ENCODE results near the gene GPI.

GPI gene

GRCh38 chr19:34364830-34365462 lies at the start of gene GPI:
TSS of gene GPI (plus strand) at chr19:34365196. CDS start at chr19:34365267, 71 bp downstream.
- Histone ChIP-seq H3K36me3 (ENCODE audit: low read depth) (peaks cover 39% of the 10 kb centered on the region), H3K9me3 (ENCODE audit: severe bottlenecking) (no peaks in the 10 kb centered on the region), H3K4me1 (ENCODE audit: insufficient read depth, poor library complexity, severe bottlenecking) (peaks cover 8% of the 10 kb centered on the region), H3K27me3 (ENCODE audit: insufficient read depth, poor library complexity, severe bottlenecking) (no peaks in the 10 kb centered on the region), H3K27ac (ENCODE audit: poor library complexity, severe bottlenecking) (peak within 1 kb of the TSS; percentile 61), H3K4me3 (ENCODE audit: severe bottlenecking) (peak within 1 kb of the TSS; percentile 82)
- peak; percentile 78 for ATAC-seq (ENCODE audit: low read depth)
- TF ChIP-seq, protein P1, sequence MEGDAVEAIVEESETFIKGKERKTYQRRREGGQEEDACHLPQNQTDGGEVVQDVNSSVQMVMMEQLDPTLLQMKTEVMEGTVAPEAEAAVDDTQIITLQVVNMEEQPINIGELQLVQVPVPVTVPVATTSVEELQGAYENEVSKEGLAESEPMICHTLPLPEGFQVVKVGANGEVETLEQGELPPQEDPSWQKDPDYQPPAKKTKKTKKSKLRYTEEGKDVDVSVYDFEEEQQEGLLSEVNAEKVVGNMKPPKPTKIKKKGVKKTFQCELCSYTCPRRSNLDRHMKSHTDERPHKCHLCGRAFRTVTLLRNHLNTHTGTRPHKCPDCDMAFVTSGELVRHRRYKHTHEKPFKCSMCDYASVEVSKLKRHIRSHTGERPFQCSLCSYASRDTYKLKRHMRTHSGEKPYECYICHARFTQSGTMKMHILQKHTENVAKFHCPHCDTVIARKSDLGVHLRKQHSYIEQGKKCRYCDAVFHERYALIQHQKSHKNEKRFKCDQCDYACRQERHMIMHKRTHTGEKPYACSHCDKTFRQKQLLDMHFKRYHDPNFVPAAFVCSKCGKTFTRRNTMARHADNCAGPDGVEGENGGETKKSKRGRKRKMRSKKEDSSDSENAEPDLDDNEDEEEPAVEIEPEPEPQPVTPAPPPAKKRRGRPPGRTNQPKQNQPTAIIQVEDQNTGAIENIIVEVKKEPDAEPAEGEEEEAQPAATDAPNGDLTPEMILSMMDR (IDR thresholded peaks at IDR 0.05; ENCODE audit: poor library complexity, severe bottlenecking): no peak
- DNase-seq (ENCODE audit: low spot score): no peak

- H3K9me3 ChIP-seq (ENCODE audit: severe bottlenecking): no peaks in the 10 kb centered on the region
- H3K27me3 ChIP-seq (ENCODE audit: insufficient read depth, poor library complexity, severe bottlenecking): no peaks in the 10 kb centered on the region
- TF ChIP-seq, protein P1 (IDR thresholded peaks at IDR 0.05; ENCODE audit: poor library complexity, severe bottlenecking): no peak
- no peak for ATAC-seq (ENCODE audit: low read depth)
- H3K4me1 ChIP-seq (ENCODE audit: insufficient read depth, poor library complexity, severe bottlenecking): peaks cover 38% of the 10 kb centered on the region
- no peak for DNase-seq (ENCODE audit: low spot score)
- H3K36me3 ChIP-seq (ENCODE audit: low read depth): peaks cover 3% of the 10 kb centered on the region; the same call in 1 of the 2 replicates
- no peak overlapping the region for H3K27ac ChIP-seq (ENCODE audit: poor library complexity, severe bottlenecking)
- H3K4me3 ChIP-seq (ENCODE audit: severe bottlenecking): no peak overlapping the region
Observed at GRCh38 chr19:34316247-34316646, 48.7 kb upstream of the GPI start.

DNA sequence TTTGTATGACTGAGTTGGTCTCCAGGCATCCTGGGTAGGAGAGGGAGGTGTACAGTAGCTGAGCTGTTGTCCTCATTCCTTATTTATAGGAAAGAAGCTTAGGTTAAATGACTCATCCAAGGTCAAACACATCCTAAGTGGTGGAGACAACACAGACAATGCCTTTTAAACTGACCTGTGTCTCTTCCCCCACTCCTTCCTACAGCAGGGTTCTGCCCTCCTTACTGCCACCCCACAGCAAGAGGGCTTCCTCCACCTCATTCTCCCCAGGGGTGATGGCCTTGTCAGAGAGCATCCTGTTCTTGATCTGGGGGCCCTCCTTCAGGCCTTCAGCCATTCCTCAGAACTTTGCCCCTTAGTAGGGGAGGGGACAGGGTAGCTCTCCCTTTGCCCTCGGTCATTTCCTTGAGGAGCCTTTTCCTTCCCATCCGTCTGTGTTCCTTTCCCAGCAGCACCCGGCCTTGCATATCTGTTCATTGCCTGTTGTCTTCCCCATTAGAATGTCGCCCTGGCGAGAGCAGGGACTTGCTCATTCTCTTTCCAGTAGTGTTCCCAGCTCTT lies 48.2 kb upstream of the GPI start:
- Histone ChIP-seq H3K36me3 (ENCODE audit: low read depth) (peaks cover 9% of the 10 kb centered on the region; the same call in 1 of the 2 replicates), H3K27me3 (ENCODE audit: insufficient read depth, poor library complexity, severe bottlenecking) (no peaks in the 10 kb centered on the region), H3K27ac (ENCODE audit: poor library complexity, severe bottlenecking) (no peak overlapping the region), H3K4me3 (ENCODE audit: severe bottlenecking) (no peak overlapping the region), H3K9me3 (ENCODE audit: severe bottlenecking) (no peaks in the 10 kb centered on the region), H3K4me1 (ENCODE audit: insufficient read depth, poor library complexity, severe bottlenecking) (peaks cover 38% of the 10 kb centered on the region)
- no peak for DNase-seq (ENCODE audit: low spot score)
- TF ChIP-seq, protein P1 (IDR thresholded peaks at IDR 0.05; ENCODE audit: poor library complexity, severe bottlenecking): no peak
- peak; percentile 55; the same call in 2 of the 3 replicates for ATAC-seq (ENCODE audit: low read depth)

- no peak overlapping the region for H3K27ac ChIP-seq (ENCODE audit: poor library complexity, severe bottlenecking)
- H3K4me1 ChIP-seq (ENCODE audit: insufficient read depth, poor library complexity, severe bottlenecking): peaks cover 37% of the 10 kb centered on the region
- H3K27me3 ChIP-seq (ENCODE audit: insufficient read depth, poor library complexity, severe bottlenecking): no peaks in the 10 kb centered on the region
- peaks cover 13% of the 10 kb centered on the region for H3K36me3 ChIP-seq (ENCODE audit: low read depth)
- H3K9me3 ChIP-seq (ENCODE audit: severe bottlenecking): no peaks in the 10 kb centered on the region
- no peak overlapping the region for H3K4me3 ChIP-seq (ENCODE audit: severe bottlenecking)
- TF ChIP-seq, protein P1 (IDR thresholded peaks at IDR 0.05; ENCODE audit: poor library complexity, severe bottlenecking): no peak
- ATAC-seq (ENCODE audit: low read depth): peak; percentile 27; the same call in 1 of the 3 replicates
- no peak for DNase-seq (ENCODE audit: low spot score)
Observed at GRCh38 chr19:34317311-34317927, 47.6 kb upstream of the GPI start.

Data from RWPE2 (cell line).